Nephron (organoid): ENCODE measurements around the gene FCGR1A.
"Not testable (repeated sequence)": the region's sequence is repeated elsewhere in the genome, so short reads cannot be mapped to it uniquely, and the experiment has no call there.

ENCODE experiments used
- H3K27ac Mint-ChIP-seq, 3 experiments: 2 replicates each; pipeline ENCODE4 v1.8.0; 2020; ENCODE audit warnings: mixed read lengths in 3 of 3, mild to moderate bottlenecking in 2 of 3, moderate library complexity in 1 of 3
- H3K27me3 Mint-ChIP-seq: 2 replicates; pipeline ENCODE4 v1.8.0; 2021; ENCODE audit warnings: low read depth, mild to moderate bottlenecking, moderate library complexity, mixed read lengths
- H3K36me3 Mint-ChIP-seq: 2 replicates; pipeline ENCODE4 v1.8.0; 2020; ENCODE audit warnings: low read depth, mixed read lengths
- H3K4me1 Mint-ChIP-seq: 2 replicates; pipeline ENCODE4 v1.8.0; 2020; ENCODE audit warnings: mixed read lengths
- H3K4me3 Mint-ChIP-seq, 3 experiments: 2 replicates each; pipeline ENCODE4 v1.8.0; 2020; ENCODE audit warnings: mild to moderate bottlenecking in 3 of 3, mixed read lengths in 3 of 3, moderate library complexity in 2 of 3
- H3K9me3 Mint-ChIP-seq: 2 replicates; pipeline ENCODE4 v1.8.0; 2020; ENCODE audit warnings: mixed read lengths

The FCGR1A gene

GRCh38 chr1:149782600-149782999 is at the start of gene FCGR1A:
Gene FCGR1A, plus strand, starts transcription at chr1:149782694. Its CDS starts 50 bp downstream, at chr1:149782744.
- not testable (repeated sequence) for H3K36me3 Mint-ChIP-seq, H3K9me3 Mint-ChIP-seq, H3K4me3 Mint-ChIP-seq, H3K27ac Mint-ChIP-seq, H3K27me3 Mint-ChIP-seq, H3K4me1 Mint-ChIP-seq

GRCh38 chr1:149732781-149733180 is 49.7 kb upstream of the FCGR1A start:
- H3K27me3 Mint-ChIP-seq, H3K27ac Mint-ChIP-seq, H3K4me1 Mint-ChIP-seq, H3K4me3 Mint-ChIP-seq, H3K9me3 Mint-ChIP-seq, H3K36me3 Mint-ChIP-seq: not testable (repeated sequence)

DNA sequence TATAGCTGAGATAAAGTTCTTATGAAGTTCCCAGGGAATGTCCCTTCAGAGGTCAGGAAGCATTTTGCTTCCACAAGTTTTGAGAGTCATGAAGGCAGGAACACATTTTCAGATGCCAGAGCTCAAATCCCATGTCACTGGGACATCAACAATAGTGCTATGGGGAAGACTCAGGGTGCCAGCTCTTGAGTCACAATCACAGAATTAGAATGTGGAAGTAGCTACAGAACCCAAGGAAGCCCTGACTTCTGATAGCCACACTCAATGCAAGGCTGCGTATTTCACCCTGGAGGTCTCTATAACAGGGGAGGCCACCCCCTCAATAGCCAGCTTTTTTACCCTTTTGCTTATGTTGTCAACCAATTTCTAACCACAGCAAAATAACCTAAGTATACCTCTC is 47.8 kb upstream of the FCGR1A start:
- not testable (repeated sequence) for H3K27ac Mint-ChIP-seq, H3K4me3 Mint-ChIP-seq, H3K4me1 Mint-ChIP-seq, H3K27me3 Mint-ChIP-seq, H3K36me3 Mint-ChIP-seq, H3K9me3 Mint-ChIP-seq

- peak overlapping the region; percentile 59 to 66 (median 59) for H3K4me3 Mint-ChIP-seq
- H3K9me3 Mint-ChIP-seq, H3K36me3 Mint-ChIP-seq, H3K27ac Mint-ChIP-seq, H3K27me3 Mint-ChIP-seq, H3K4me1 Mint-ChIP-seq: not testable (repeated sequence)
Observed at GRCh38 chr1:149740148-149740581, 42.3 kb upstream of the FCGR1A start.

- not testable (repeated sequence) for H3K36me3 Mint-ChIP-seq, H3K27me3 Mint-ChIP-seq, H3K4me1 Mint-ChIP-seq, H3K27ac Mint-ChIP-seq, H3K9me3 Mint-ChIP-seq
- H3K4me3 Mint-ChIP-seq, result peak overlapping the region; percentile 59 to 66 (median 59)
Observed at GRCh38 chr1:149740590-149741230, 41.8 kb upstream of the FCGR1A start.

DNA sequence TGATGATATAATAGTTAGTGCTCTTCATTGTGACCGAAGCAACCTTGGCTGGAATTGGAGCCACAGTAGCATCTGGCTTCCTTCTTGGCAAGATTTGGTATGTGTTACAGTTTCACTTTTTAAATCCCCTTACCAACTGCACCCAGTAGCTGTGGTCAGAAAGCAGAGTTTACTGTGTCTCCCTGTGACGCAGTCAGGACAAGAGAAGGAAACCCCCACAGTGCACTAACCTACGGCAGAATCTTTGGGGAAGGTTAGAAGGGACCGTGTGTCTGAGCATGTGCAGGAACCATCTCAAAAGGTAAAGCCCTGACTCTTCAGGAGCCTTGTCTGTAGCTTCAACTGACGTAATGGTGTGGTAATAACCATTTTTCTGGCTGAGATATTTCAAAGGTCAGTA is 40.6 kb upstream of the FCGR1A start:
- H3K4me1 Mint-ChIP-seq, H3K4me3 Mint-ChIP-seq, H3K27ac Mint-ChIP-seq, H3K9me3 Mint-ChIP-seq, H3K36me3 Mint-ChIP-seq: not testable (repeated sequence)
- peaks cover 15% of the 10 kb centered on the region for H3K27me3 Mint-ChIP-seq

- not testable (repeated sequence) for H3K36me3 Mint-ChIP-seq, H3K4me1 Mint-ChIP-seq, H3K9me3 Mint-ChIP-seq, H3K27ac Mint-ChIP-seq
- peak overlapping the region in 2 of 3 experiments; percentile 32 to 38 for H3K4me3 Mint-ChIP-seq
- peaks cover 24% of the 10 kb centered on the region for H3K27me3 Mint-ChIP-seq
Observed at GRCh38 chr1:149746463-149747356, 35.8 kb upstream of the FCGR1A start.

- Mint-ChIP-seq H3K4me3 (peak overlapping the region; percentile 32 to 64 (median 41)), H3K27me3 (peaks cover 24% of the 10 kb centered on the region)
- H3K27ac Mint-ChIP-seq, H3K36me3 Mint-ChIP-seq, H3K4me1 Mint-ChIP-seq, H3K9me3 Mint-ChIP-seq: not testable (repeated sequence)
Observed at GRCh38 chr1:149747359-149748143, 34.9 kb upstream of the FCGR1A start.

DNA sequence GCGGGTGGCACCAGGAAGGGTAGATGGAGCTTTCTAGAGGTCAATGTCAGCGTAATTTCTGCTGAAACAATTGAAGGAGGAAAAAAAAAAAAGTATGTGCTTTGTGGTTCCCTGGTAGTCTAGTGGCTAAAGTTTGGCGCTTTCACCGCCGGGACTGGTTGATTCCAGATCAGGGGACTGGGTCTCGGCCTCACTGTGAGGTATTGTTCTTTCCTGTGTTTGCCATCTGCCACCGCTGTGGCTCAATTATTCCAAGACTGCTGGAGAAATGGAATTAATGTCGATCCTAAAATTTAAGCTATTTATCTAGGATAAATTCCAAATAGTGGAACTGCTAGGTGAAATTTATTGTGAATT is 34.4 kb upstream of the FCGR1A start:
- not testable (repeated sequence) for H3K4me1 Mint-ChIP-seq, H3K4me3 Mint-ChIP-seq, H3K9me3 Mint-ChIP-seq, H3K27ac Mint-ChIP-seq, H3K36me3 Mint-ChIP-seq
- peaks cover 24% of the 10 kb centered on the region for H3K27me3 Mint-ChIP-seq

DNA sequence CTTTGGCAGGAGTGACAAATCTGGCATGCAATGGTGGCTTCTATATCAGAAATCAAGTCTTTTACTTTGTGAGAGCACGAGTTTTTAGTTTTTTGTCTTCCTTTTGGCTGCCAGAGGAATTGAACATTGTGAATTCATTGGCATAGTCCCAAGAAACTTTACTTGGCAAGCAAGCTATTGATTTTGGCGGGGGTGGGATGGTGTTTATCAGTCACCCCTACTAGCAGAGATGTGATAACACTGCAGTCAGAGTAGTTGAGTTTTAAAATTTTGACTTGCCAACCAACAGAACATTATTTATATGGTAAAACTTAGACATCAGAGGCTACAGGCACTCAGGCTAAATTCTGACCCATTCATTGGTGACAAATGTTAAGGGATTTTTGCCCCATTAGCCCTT is 31.9 kb upstream of the FCGR1A start:
- H3K4me1 Mint-ChIP-seq, H3K27ac Mint-ChIP-seq, H3K4me3 Mint-ChIP-seq, H3K36me3 Mint-ChIP-seq, H3K9me3 Mint-ChIP-seq: not testable (repeated sequence)
- peaks cover 24% of the 10 kb centered on the region for H3K27me3 Mint-ChIP-seq

GRCh38 chr1:149752186-149752585 is 30.3 kb upstream of the FCGR1A start:
- H3K4me3 Mint-ChIP-seq, H3K27ac Mint-ChIP-seq, H3K9me3 Mint-ChIP-seq, H3K4me1 Mint-ChIP-seq, H3K36me3 Mint-ChIP-seq: not testable (repeated sequence)
- H3K27me3 Mint-ChIP-seq, result peaks cover 13% of the 10 kb centered on the region

- not testable (repeated sequence) for H3K4me3 Mint-ChIP-seq, H3K27ac Mint-ChIP-seq, H3K36me3 Mint-ChIP-seq, H3K27me3 Mint-ChIP-seq, H3K9me3 Mint-ChIP-seq, H3K4me1 Mint-ChIP-seq
Observed at GRCh38 chr1:149753466-149753865, 29.0 kb upstream of the FCGR1A start.

- H3K27ac Mint-ChIP-seq, result not testable (repeated sequence)
Observed at GRCh38 chr1:149755294-149755693, 27.2 kb upstream of the FCGR1A start.

GRCh38 chr1:149762294-149762693 is 20.2 kb upstream of the FCGR1A start:
- not testable (repeated sequence) for H3K36me3 Mint-ChIP-seq, H3K27me3 Mint-ChIP-seq, H3K9me3 Mint-ChIP-seq, H3K4me3 Mint-ChIP-seq, H3K4me1 Mint-ChIP-seq, H3K27ac Mint-ChIP-seq

More at GRCh38 chr1:149755294-149755693, 27.2 kb upstream of the FCGR1A start:
- not testable (repeated sequence) for H3K9me3 Mint-ChIP-seq, H3K4me1 Mint-ChIP-seq, H3K36me3 Mint-ChIP-seq, H3K4me3 Mint-ChIP-seq, H3K27me3 Mint-ChIP-seq
